ENCODE data around the gene TEX13D. TPM values are rescaled to one million over a fixed set of nuclear protein-coding genes. Genes with fewer than 3 reads are reported as not detected.

The TEX13D gene
- total and polyA plus RNA-seq, 9 of the 15 experiments (the other 6 are each of a cell fraction or from before 2014, with no cell fraction given): 0.06 TPM; not detected in 8

- TF ChIP-seq PRDM10 (IDR thresholded peaks at IDR 0.05; ENCODE audit: partially characterized antibody) (no peak), TAL1 (IDR thresholded peaks at IDR 0.05) (no peak), RFX1 (IDR thresholded peaks at IDR 0.05) (no peak), U2AF1 (optimal IDR thresholded peaks at IDR 0.05; ENCODE audit: low read depth, low read length) (no peak), KAT8 (IDR thresholded peaks at IDR 0.05; ENCODE audit: low read depth) (no peak), EP300 (IDR thresholded peaks at IDR 0.05; ENCODE audit: low read length) (no peak), SETDB1 (IDR thresholded peaks at IDR 0.05; ENCODE audit: low read length) (no peak), FOXA1 (IDR thresholded peaks at IDR 0.05; ENCODE audit: borderline replicate concordance) (no peak), ZNF197 (CRISPR knock-in tag; IDR thresholded peaks at IDR 0.05; ENCODE audit: low read depth) (no peak), ZNF24 (IDR thresholded peaks at IDR 0.05) (no peak)
These were observed 32.1 kb upstream of the TEX13D start (continued) for GRCh38 chrX:124300405-124300804.

All from K562 (cell line).